ENCODE measurements around the gene CPN2.

Gene CPN2

GRCh38 chr3:194324823-194325327 is 26.3 kb downstream of the CPN2 start:
- Histone ChIP-seq H3K36me3 (ENCODE audit: control insufficient read depth, insufficient read depth, low read length) (no peaks in the 10 kb centered on the region), H3K27me3 (ENCODE audit: control insufficient read depth, insufficient read depth, low read length) (no peaks in the 10 kb centered on the region), H3K4me1 (ENCODE audit: control insufficient read depth, insufficient read depth, low read length) (no peaks in the 10 kb centered on the region), H3K27ac (ENCODE audit: low read length) (no peak overlapping the region), H3K4me3 (ENCODE audit: low read length) (no peak overlapping the region), H3K9me3 (ENCODE audit: control insufficient read depth, insufficient read depth, low read length) (no peaks in the 10 kb centered on the region)
- WGBS (ENCODE audit: insufficient coverage, insufficient read length) = 100% methylated on average over 3 of the region's 3 CpGs
- DNase-seq (ENCODE audit: low read depth, low spot score) = no peak

- no peak for DNase-seq (ENCODE audit: low read depth, low spot score)
- no peak overlapping the region for H3K4me3 ChIP-seq (ENCODE audit: low read length)
Measured at GRCh38 chr3:194323785-194324735, 27.1 kb downstream of the CPN2 start.

DNA sequence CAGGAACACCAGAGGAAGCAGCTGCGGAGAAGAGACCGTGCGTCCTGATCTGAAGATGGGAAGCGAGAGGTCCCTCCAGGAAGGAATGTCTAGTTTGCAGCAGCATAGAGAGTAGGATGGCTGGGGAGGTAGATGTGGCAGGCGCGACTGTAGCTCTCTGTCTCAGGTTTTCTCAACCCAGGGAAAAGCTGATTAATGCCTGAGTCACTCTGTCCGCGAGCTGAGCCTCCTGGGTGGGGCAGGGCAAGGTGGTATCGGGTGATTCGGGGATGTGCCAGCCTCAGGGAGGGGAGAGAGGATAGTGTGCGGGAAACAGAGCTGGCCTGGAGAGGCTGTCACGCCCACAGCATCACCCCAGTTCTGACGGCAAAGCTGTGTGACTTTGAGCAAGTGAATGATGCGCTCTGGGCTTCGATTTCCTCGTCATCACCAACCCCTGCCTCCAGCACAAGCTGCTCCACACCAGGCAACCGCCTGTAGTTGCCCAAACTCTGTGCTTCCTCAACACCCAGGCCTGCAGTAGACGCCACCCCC is 28.4 kb downstream of the CPN2 start:
- H3K9me3 ChIP-seq (ENCODE audit: control insufficient read depth, insufficient read depth, low read length) = no peaks in the 10 kb centered on the region; the same call in 1 of the 2 replicates
- no peaks in the 10 kb centered on the region for H3K36me3 ChIP-seq (ENCODE audit: control insufficient read depth, insufficient read depth, low read length)
- H3K4me3 ChIP-seq (ENCODE audit: low read length) = no peak overlapping the region
- no CpG with 5 or more reads among the region's 18 CpGs for WGBS (ENCODE audit: insufficient coverage, insufficient read length)
- no peaks in the 10 kb centered on the region for H3K4me1 ChIP-seq (ENCODE audit: control insufficient read depth, insufficient read depth, low read length)
- no peak overlapping the region for H3K27ac ChIP-seq (ENCODE audit: low read length)
- no peak for DNase-seq (ENCODE audit: low read depth, low spot score)
- H3K27me3 ChIP-seq (ENCODE audit: control insufficient read depth, insufficient read depth, low read length) = no peaks in the 10 kb centered on the region

More at GRCh38 chr3:194323785-194324735, 27.1 kb downstream of the CPN2 start:
- Histone ChIP-seq H3K4me1 (ENCODE audit: control insufficient read depth, insufficient read depth, low read length) (no peaks in the 10 kb centered on the region), H3K27ac (ENCODE audit: low read length) (no peak overlapping the region), H3K27me3 (ENCODE audit: control insufficient read depth, insufficient read depth, low read length) (no peaks in the 10 kb centered on the region), H3K36me3 (ENCODE audit: control insufficient read depth, insufficient read depth, low read length) (no peaks in the 10 kb centered on the region), H3K9me3 (ENCODE audit: control insufficient read depth, insufficient read depth, low read length) (no peaks in the 10 kb centered on the region)
- WGBS (ENCODE audit: insufficient coverage, insufficient read length) = 100% methylated on average over 1 of the region's 39 CpGs

DNA sequence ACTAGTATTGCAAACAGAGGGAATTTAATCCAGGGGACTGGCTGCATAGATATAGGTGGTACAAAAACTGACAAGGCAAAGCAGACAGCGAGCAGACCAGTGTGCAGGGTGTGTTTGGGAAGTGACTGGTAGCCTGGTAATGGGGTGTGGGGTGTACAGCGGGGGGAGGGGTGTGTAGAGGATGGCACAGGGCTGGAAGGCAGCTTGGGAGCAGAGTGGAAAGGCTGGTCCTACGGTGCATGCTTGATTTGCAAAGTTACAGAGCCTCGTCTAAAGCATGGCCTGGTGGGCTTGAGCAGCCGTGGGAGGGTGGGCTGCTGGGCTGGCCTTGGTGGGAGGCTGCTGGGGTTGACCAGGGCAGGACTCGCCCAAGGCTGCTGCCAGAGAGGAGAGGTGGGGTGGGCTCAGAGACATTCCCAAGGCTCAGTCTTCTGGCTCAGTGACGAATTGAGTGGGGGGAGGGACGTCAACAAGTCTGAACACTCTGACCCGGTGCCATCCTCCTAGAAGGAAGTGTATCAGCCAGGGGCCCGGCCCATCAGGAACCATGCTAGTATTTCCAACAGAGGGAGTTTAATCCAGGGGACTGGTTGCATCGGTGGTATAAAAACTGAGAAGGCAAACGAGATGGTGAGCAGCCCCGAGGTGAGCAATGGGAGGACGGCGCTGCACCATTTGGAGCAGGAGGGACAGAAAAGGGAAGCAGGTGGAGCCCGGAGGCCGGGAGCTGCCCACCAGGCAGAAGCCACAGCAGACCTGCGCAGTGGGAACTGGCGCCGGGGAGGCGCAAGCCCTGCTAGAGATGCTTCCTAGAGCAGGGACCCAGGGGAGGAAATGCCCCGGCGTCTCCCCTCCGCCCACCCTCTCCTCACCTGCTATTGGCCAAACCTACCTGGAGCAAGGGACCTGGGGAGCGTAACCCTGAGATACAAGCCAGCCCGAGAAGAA is 29.2 kb downstream of the CPN2 start:
- Histone ChIP-seq H3K4me3 (ENCODE audit: low read length) (no peak overlapping the region), H3K36me3 (ENCODE audit: control insufficient read depth, insufficient read depth, low read length) (no peaks in the 10 kb centered on the region), H3K4me1 (ENCODE audit: control insufficient read depth, insufficient read depth, low read length) (no peaks in the 10 kb centered on the region), H3K27me3 (ENCODE audit: control insufficient read depth, insufficient read depth, low read length) (no peaks in the 10 kb centered on the region), H3K27ac (ENCODE audit: low read length) (no peak overlapping the region), H3K9me3 (ENCODE audit: control insufficient read depth, insufficient read depth, low read length) (no peaks in the 10 kb centered on the region; the same call in 1 of the 2 replicates)
- WGBS (ENCODE audit: insufficient coverage, insufficient read length) = no CpG with 5 or more reads among the region's 26 CpGs
- no peak for DNase-seq (ENCODE audit: low read depth, low spot score)

- no peaks in the 10 kb centered on the region for H3K36me3 ChIP-seq (ENCODE audit: control insufficient read depth, insufficient read depth, low read length)
- no CpG with 5 or more reads among the region's 10 CpGs for WGBS (ENCODE audit: insufficient coverage, insufficient read length)
- no peaks in the 10 kb centered on the region for H3K4me1 ChIP-seq (ENCODE audit: control insufficient read depth, insufficient read depth, low read length)
- DNase-seq (ENCODE audit: low read depth, low spot score) = no peak
- no peak overlapping the region for H3K27ac ChIP-seq (ENCODE audit: low read length)
- H3K4me3 ChIP-seq (ENCODE audit: low read length) = no peak overlapping the region
- no peaks in the 10 kb centered on the region for H3K27me3 ChIP-seq (ENCODE audit: control insufficient read depth, insufficient read depth, low read length)
- H3K9me3 ChIP-seq (ENCODE audit: control insufficient read depth, insufficient read depth, low read length) = no peaks in the 10 kb centered on the region; the same call in 1 of the 2 replicates
Measured at GRCh38 chr3:194320744-194321243, 30.3 kb downstream of the CPN2 start.

- no peak overlapping the region for H3K4me3 ChIP-seq (ENCODE audit: low read length)
Measured at GRCh38 chr3:194320100-194320499, 31.0 kb downstream of the CPN2 start.

DNA sequence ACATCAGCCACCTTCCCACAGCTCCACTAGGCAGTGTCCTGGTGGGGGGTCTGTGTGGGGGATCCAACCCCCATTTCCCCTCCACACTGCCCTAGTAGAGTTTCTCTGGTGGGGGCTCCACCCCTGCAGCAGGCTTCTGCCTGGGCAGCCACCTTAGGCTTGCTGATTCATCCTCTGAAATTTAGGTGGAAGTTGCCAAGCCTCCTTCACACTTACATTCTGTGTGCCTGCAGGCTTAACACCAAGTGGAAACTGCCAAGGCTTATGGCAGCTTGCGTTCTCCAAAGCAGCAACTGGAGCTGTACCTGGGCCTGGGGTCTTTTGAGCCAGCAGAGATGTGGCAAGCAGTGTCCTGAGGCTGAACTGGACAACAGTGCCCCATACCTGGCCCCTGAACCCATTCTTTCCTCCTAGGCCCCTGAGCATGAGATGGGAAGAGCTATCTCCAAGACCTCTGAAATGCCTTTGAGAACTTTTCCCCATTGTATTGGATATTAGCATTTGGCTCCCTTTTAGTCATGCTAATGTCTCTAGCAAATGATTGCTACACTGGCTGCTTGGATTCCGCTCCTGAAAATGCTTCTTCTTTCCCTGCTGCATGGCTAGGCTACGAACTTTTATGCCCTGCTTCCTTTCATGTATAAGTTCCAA is 32.5 kb downstream of the CPN2 start:
- Histone ChIP-seq H3K4me3 (ENCODE audit: low read length) (no peak overlapping the region; the same call in 1 of the 2 replicates), H3K4me1 (ENCODE audit: control insufficient read depth, insufficient read depth, low read length) (peaks cover 4% of the 10 kb centered on the region; the same call in 1 of the 2 replicates), H3K27ac (ENCODE audit: low read length) (no peak overlapping the region), H3K36me3 (ENCODE audit: control insufficient read depth, insufficient read depth, low read length) (no peaks in the 10 kb centered on the region), H3K9me3 (ENCODE audit: control insufficient read depth, insufficient read depth, low read length) (no peaks in the 10 kb centered on the region; the same call in 1 of the 2 replicates), H3K27me3 (ENCODE audit: control insufficient read depth, insufficient read depth, low read length) (no peaks in the 10 kb centered on the region)
- no CpG with 5 or more reads among the region's 3 CpGs for WGBS (ENCODE audit: insufficient coverage, insufficient read length)
- DNase-seq (ENCODE audit: low read depth, low spot score) = no peak

More at GRCh38 chr3:194320100-194320499, 31.0 kb downstream of the CPN2 start:
- Histone ChIP-seq H3K4me1 (ENCODE audit: control insufficient read depth, insufficient read depth, low read length) (0 out of 2 replicates have a peak, but pooled peaks cover 1% of the 10 kb centered on the region), H3K27me3 (ENCODE audit: control insufficient read depth, insufficient read depth, low read length) (no peaks in the 10 kb centered on the region), H3K36me3 (ENCODE audit: control insufficient read depth, insufficient read depth, low read length) (no peaks in the 10 kb centered on the region), H3K27ac (ENCODE audit: low read length) (no peak overlapping the region), H3K9me3 (ENCODE audit: control insufficient read depth, insufficient read depth, low read length) (no peaks in the 10 kb centered on the region; the same call in 1 of the 2 replicates)
- no peak for DNase-seq (ENCODE audit: low read depth, low spot score)
- WGBS (ENCODE audit: insufficient coverage, insufficient read length) = no CpG with 5 or more reads among the region's 5 CpGs

DNA sequence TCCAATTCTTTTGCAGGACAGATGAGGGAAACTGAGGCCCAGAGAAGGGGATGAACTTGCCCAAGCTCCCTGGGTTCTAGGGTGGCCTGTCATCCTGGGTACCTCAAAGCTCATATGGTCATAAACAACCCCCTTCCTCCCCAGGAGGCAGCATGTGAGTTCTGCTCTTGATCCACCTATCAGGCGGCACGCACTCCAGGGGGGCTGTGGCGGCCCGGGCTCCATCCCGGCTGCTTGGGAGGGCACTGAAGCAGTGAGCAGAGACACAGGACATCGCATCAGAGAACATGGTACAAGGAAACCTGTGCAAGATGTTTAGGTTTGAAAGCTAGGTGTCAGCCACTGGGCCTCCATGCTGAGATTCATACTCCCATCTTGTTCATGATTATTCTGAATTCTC is 34.2 kb downstream of the CPN2 start:
- Histone ChIP-seq H3K9me3 (ENCODE audit: control insufficient read depth, insufficient read depth, low read length) (no peaks in the 10 kb centered on the region; the same call in 1 of the 2 replicates), H3K4me3 (ENCODE audit: low read length) (no peak overlapping the region), H3K4me1 (ENCODE audit: control insufficient read depth, insufficient read depth, low read length) (peaks cover 7% of the 10 kb centered on the region), H3K27ac (ENCODE audit: low read length) (no peak overlapping the region), H3K27me3 (ENCODE audit: control insufficient read depth, insufficient read depth, low read length) (0 out of 2 replicates have a peak, but pooled peaks cover 2% of the 10 kb centered on the region), H3K36me3 (ENCODE audit: control insufficient read depth, insufficient read depth, low read length) (no peaks in the 10 kb centered on the region)
- no CpG with 5 or more reads among the region's 6 CpGs for WGBS (ENCODE audit: insufficient coverage, insufficient read length)
- no peak for DNase-seq (ENCODE audit: low read depth, low spot score)

- Histone ChIP-seq H3K27ac (ENCODE audit: low read length) (no peak overlapping the region), H3K9me3 (ENCODE audit: control insufficient read depth, insufficient read depth, low read length) (no peaks in the 10 kb centered on the region; the same call in 1 of the 2 replicates), H3K4me1 (ENCODE audit: control insufficient read depth, insufficient read depth, low read length) (peaks cover 7% of the 10 kb centered on the region), H3K4me3 (ENCODE audit: low read length) (no peak overlapping the region), H3K36me3 (ENCODE audit: control insufficient read depth, insufficient read depth, low read length) (no peaks in the 10 kb centered on the region), H3K27me3 (ENCODE audit: control insufficient read depth, insufficient read depth, low read length) (0 out of 2 replicates have a peak, but pooled peaks cover 2% of the 10 kb centered on the region)
- no peak for DNase-seq (ENCODE audit: low read depth, low spot score)
- WGBS (ENCODE audit: insufficient coverage, insufficient read length) = no CpG with 5 or more reads among the region's 17 CpGs
Measured at GRCh38 chr3:194315965-194316361, 35.2 kb downstream of the CPN2 start.

Measured in iPS DF 6.9 (cell line).